Neural progenitor cell (in vitro differentiated cells): ENCODE data around the gene DNM2. TPM values are rescaled to one million over a fixed set of nuclear protein-coding genes. Genes with fewer than 3 reads are reported as not detected.
"Not testable (repeated sequence)": the region's sequence is repeated elsewhere in the genome, so short reads cannot be mapped to it uniquely, and the experiment has no call there.

Experiments used
- DNase-seq: peaks from one replicate; pipeline ENCODE4 v3.0.0-alpha.2; 2016; ENCODE audit warnings: low spot score
- H2AFZ ChIP-seq: fragments of 200-600 bp; sonication (generic); replicated peaks from 2 replicates; pipeline ENCODE4 v1.6.1; 2016; ENCODE audit warnings: antibody characterized with exemption
- H3F3A ChIP-seq: fragments of 200-600 bp; sonication (generic); 2 replicates; pipeline ENCODE4 v1.6.1; 2016; ENCODE audit warnings: antibody characterized with exemption, low read depth
- H3K27ac ChIP-seq: fragments of 200-600 bp; sonication (generic); 2 replicates; pipeline ENCODE4 v1.5.1; 2016; ENCODE audit warnings: mild to moderate bottlenecking
- H3K27me3 ChIP-seq: fragments of 200-600 bp; sonication (generic); 2 replicates; pipeline ENCODE4 v1.6.1; 2016; ENCODE audit warnings: mild to moderate bottlenecking, moderate library complexity
- H3K36me3 ChIP-seq: fragments of 200-600 bp; sonication (generic); 2 replicates; pipeline ENCODE4 v1.5.1; 2016
- H3K4me1 ChIP-seq: fragments of 200-600 bp; sonication (generic); 2 replicates; pipeline ENCODE4 v1.6.1; 2016; ENCODE audit warnings: mixed run types
- H3K4me2 ChIP-seq: fragments of 200-600 bp; sonication (generic); 2 replicates; pipeline ENCODE4 v1.6.1; 2016
- H3K4me3 ChIP-seq: fragments of 200-600 bp; sonication (generic); 2 replicates; pipeline ENCODE4 v1.5.1; 2016
- H3K79me2 ChIP-seq: fragments of 200-600 bp; sonication (generic); 2 replicates; pipeline ENCODE4 v1.6.1; 2016; ENCODE audit warnings: low read depth
- H3K9ac ChIP-seq: fragments of 200-600 bp; sonication (generic); 2 replicates; pipeline ENCODE4 v1.6.1; 2016
- H3K9me3 ChIP-seq: fragments of 200-600 bp; sonication (generic); 2 replicates; pipeline ENCODE4 v1.5.1; 2016; ENCODE audit warnings: low read depth
- H4K20me1 ChIP-seq: fragments of 200-600 bp; sonication (generic); 2 replicates; pipeline ENCODE4 v1.6.1; 2016; ENCODE audit warnings: low read depth
- H3K27ac Mint-ChIP-seq: 3 replicates; pipeline ENCODE4 v1.8.0; 2021; ENCODE audit warnings: mixed read lengths
- H3K27me3 Mint-ChIP-seq: 2 replicates; pipeline ENCODE4 v1.8.0; 2022; ENCODE audit warnings: low read depth, mild to moderate bottlenecking, inconsistent platforms, moderate library complexity, mixed read lengths; ENCODE audit not compliant: insufficient read depth
- H3K36me3 Mint-ChIP-seq: 3 replicates; pipeline ENCODE4 v1.8.0; 2021; ENCODE audit warnings: mixed read lengths
- H3K4me1 Mint-ChIP-seq: 3 replicates; pipeline ENCODE4 v1.8.0; 2021; ENCODE audit warnings: mixed read lengths
- H3K4me3 Mint-ChIP-seq: 3 replicates; pipeline ENCODE4 v1.8.0; 2021; ENCODE audit warnings: mild to moderate bottlenecking, moderate library complexity, mixed read lengths
- H3K9me3 Mint-ChIP-seq: 3 replicates; pipeline ENCODE4 v1.8.0; 2020; ENCODE audit warnings: mixed read lengths
- CTCF ChIP-seq: fragments of 200-600 bp; sonication (generic); IDR thresholded peaks from 2 replicates; pipeline ENCODE4 v1.5.1; 2017; ENCODE audit warnings: antibody characterized with exemption, mild to moderate bottlenecking
- EZH2 ChIP-seq: fragments of 200-600 bp; sonication (generic); IDR thresholded peaks from 2 replicates; pipeline ENCODE4 v1.6.1; 2017; ENCODE audit warnings: antibody characterized with exemption, mild to moderate bottlenecking, moderate library complexity
- EZH2phosphoT487 ChIP-seq: fragments of 200-600 bp; sonication (generic); IDR thresholded peaks from 2 replicates; pipeline ENCODE4 v1.6.1; 2017; ENCODE audit warnings: antibody characterized with exemption
- total RNA-seq: library from RNA; depleted of rRNA; stranded (reverse); fragments of >200 nt; gene quantifications from 2 replicates; pipeline ENCODE4 v1.2.3, GENCODE V29; 2015; ENCODE audit warnings: low replicate concordance

The DNM2 gene
- total RNA-seq, 1 donor from 2014 or later: 49.9 TPM

- Histone ChIP-seq H3K27ac (no peak overlapping the region), H2AFZ (no peak overlapping the region), H3K4me3 (peak overlapping the region; percentile 90), H3K4me2 (peak overlapping the region; percentile 88), H3K9ac (peak overlapping the region; percentile 59), H3K27me3 (no peaks in the 10 kb centered on the region), H3K79me2 (peaks cover 60% of the 10 kb centered on the region), H3K36me3 (no peaks in the 10 kb centered on the region), H3K9me3 (no peaks in the 10 kb centered on the region), H3K4me1 (peaks cover 15% of the 10 kb centered on the region), H3F3A (peaks cover 23% of the 10 kb centered on the region), H4K20me1 (peaks cover 47% of the 10 kb centered on the region)
- H3K27ac Mint-ChIP-seq: peak overlapping the region; percentile 5
- H3K4me3 Mint-ChIP-seq: peak overlapping the region; percentile 87
- no peak for DNase-seq
- TF ChIP-seq EZH2 (no peak), CTCF (no peak), EZH2phosphoT487 (no peak)
- H3K9me3 Mint-ChIP-seq: no peaks in the 10 kb centered on the region
- H3K27me3 Mint-ChIP-seq: peaks cover 9% of the 10 kb centered on the region
- H3K36me3 Mint-ChIP-seq: no peaks in the 10 kb centered on the region
- H3K4me1 Mint-ChIP-seq: peaks cover 24% of the 10 kb centered on the region
These were observed 154.7 kb downstream of the DNM2 start for GRCh38 chr19:10872546-10873107.

- Histone ChIP-seq H3K79me2 (peaks cover 74% of the 10 kb centered on the region), H3K27ac (no peak overlapping the region), H3K36me3 (no peaks in the 10 kb centered on the region), H2AFZ (no peak overlapping the region), H4K20me1 (peaks cover 61% of the 10 kb centered on the region), H3K4me1 (peaks cover 15% of the 10 kb centered on the region), H3K9me3 (no peaks in the 10 kb centered on the region), H3K4me2 (no peak overlapping the region), H3K9ac (no peak overlapping the region), H3F3A (peaks cover 23% of the 10 kb centered on the region), H3K4me3 (no peak overlapping the region), H3K27me3 (no peaks in the 10 kb centered on the region)
- no peak overlapping the region for H3K27ac Mint-ChIP-seq
- no peak for DNase-seq
- no peaks in the 10 kb centered on the region for H3K9me3 Mint-ChIP-seq
- H3K4me1 Mint-ChIP-seq: peaks cover 32% of the 10 kb centered on the region
- peak overlapping the region; percentile 79 for H3K4me3 Mint-ChIP-seq
- TF ChIP-seq EZH2phosphoT487: no peak
- TF ChIP-seq CTCF: no peak
- no peak for TF ChIP-seq EZH2
- H3K36me3 Mint-ChIP-seq: no peaks in the 10 kb centered on the region
- peaks cover 9% of the 10 kb centered on the region for H3K27me3 Mint-ChIP-seq
These were observed 156.1 kb downstream of the DNM2 start for GRCh38 chr19:10874024-10874423.

GRCh38 chr19:10876459-10877240, 158.8 kb downstream of the DNM2 start:
- H3K4me1 Mint-ChIP-seq: peaks cover 49% of the 10 kb centered on the region
- H3K36me3 ChIP-seq: no peaks in the 10 kb centered on the region
- no peak for DNase-seq
- peaks cover 2% of the 10 kb centered on the region for H3K27me3 Mint-ChIP-seq
- H3K9ac ChIP-seq: no peak overlapping the region
- peaks cover 87% of the 10 kb centered on the region for H4K20me1 ChIP-seq
- peak overlapping the region; percentile 26 for H3K27ac ChIP-seq
- H3K4me2 ChIP-seq: no peak overlapping the region
- H3F3A ChIP-seq: peaks cover 27% of the 10 kb centered on the region
- no peaks in the 10 kb centered on the region for H3K9me3 Mint-ChIP-seq
- no peak overlapping the region for H3K4me3 Mint-ChIP-seq
- H3K27me3 ChIP-seq: no peaks in the 10 kb centered on the region
- H3K4me1 ChIP-seq: peaks cover 23% of the 10 kb centered on the region
- TF ChIP-seq EZH2phosphoT487: no peak
- no peak for TF ChIP-seq CTCF
- no peak for TF ChIP-seq EZH2
- no peak overlapping the region for H2AFZ ChIP-seq
- H3K4me3 ChIP-seq: no peak overlapping the region
- H3K27ac Mint-ChIP-seq: peak overlapping the region; percentile 46
- peaks cover 100% of the 10 kb centered on the region for H3K79me2 ChIP-seq
- H3K9me3 ChIP-seq: no peaks in the 10 kb centered on the region
- no peaks in the 10 kb centered on the region for H3K36me3 Mint-ChIP-seq

GRCh38 chr19:10877608-10878007, 159.7 kb downstream of the DNM2 start:
- Histone ChIP-seq H3K79me2 (peaks cover 100% of the 10 kb centered on the region), H3K4me1 (peaks cover 28% of the 10 kb centered on the region), H4K20me1 (peaks cover 94% of the 10 kb centered on the region), H3F3A (peaks cover 27% of the 10 kb centered on the region)
- H3K27me3 ChIP-seq, H2AFZ ChIP-seq, H3K27me3 Mint-ChIP-seq, H3K9me3 ChIP-seq, H3K4me3 Mint-ChIP-seq, H3K4me2 ChIP-seq, H3K36me3 ChIP-seq, H3K36me3 Mint-ChIP-seq, H3K4me3 ChIP-seq, H3K27ac Mint-ChIP-seq, H3K9ac ChIP-seq, DNase-seq, H3K9me3 Mint-ChIP-seq, H3K27ac ChIP-seq: not testable (repeated sequence)
- H3K4me1 Mint-ChIP-seq: peaks cover 56% of the 10 kb centered on the region
